ENCODE data around the gene VIPR2. TPM values are rescaled to one million over a fixed set of nuclear protein-coding genes. Genes with fewer than 3 reads are reported as not detected.
"Not testable (repeated sequence)": the region's sequence is repeated elsewhere in the genome, so short reads cannot be mapped to it uniquely, and the experiment has no call there.

Gene VIPR2
- total and polyA plus RNA-seq, 2 donors from 2014 or later = 0.91 to 1.3 TPM

GRCh38 chr7:159169391-159169790 lies 24.7 kb upstream of the VIPR2 start:
- DNase-seq = no peak
- intact Hi-C loops (cut with DNase I) = no loop called here
- TF ChIP-seq, protein P1, sequence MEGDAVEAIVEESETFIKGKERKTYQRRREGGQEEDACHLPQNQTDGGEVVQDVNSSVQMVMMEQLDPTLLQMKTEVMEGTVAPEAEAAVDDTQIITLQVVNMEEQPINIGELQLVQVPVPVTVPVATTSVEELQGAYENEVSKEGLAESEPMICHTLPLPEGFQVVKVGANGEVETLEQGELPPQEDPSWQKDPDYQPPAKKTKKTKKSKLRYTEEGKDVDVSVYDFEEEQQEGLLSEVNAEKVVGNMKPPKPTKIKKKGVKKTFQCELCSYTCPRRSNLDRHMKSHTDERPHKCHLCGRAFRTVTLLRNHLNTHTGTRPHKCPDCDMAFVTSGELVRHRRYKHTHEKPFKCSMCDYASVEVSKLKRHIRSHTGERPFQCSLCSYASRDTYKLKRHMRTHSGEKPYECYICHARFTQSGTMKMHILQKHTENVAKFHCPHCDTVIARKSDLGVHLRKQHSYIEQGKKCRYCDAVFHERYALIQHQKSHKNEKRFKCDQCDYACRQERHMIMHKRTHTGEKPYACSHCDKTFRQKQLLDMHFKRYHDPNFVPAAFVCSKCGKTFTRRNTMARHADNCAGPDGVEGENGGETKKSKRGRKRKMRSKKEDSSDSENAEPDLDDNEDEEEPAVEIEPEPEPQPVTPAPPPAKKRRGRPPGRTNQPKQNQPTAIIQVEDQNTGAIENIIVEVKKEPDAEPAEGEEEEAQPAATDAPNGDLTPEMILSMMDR (IDR thresholded peaks at IDR 0.05; ENCODE audit: borderline replicate concordance, extremely low read depth, insufficient read depth) = no peak
- H3K9ac ChIP-seq (ENCODE audit: low read length in 3 of 3) = no peak overlapping the region
- H3K9me3 ChIP-seq (ENCODE audit: control insufficient read depth in 2 of 3, insufficient read depth in 1 of 3, low read length in 3 of 3) = peaks cover 0 to 7% (median 5%) of the 10 kb centered on the region in 3 donors
- no peak overlapping the region for H3K27ac ChIP-seq (ENCODE audit: low read depth in 2 of 2, low read length in 2 of 2)
- no peaks in the 10 kb centered on the region for H3K27me3 ChIP-seq (ENCODE audit: control insufficient read depth, insufficient read depth, low read length)
- H3K36me3 ChIP-seq (ENCODE audit: control insufficient read depth in 2 of 3, insufficient read depth in 3 of 3, low read length in 3 of 3) = no peaks in the 10 kb centered on the region
- no peak for FAIRE-seq
- no peak overlapping the region for H3K4me3 ChIP-seq (ENCODE audit: low read length in 3 of 3)
- H3K4me1 ChIP-seq (ENCODE audit: control insufficient read depth in 2 of 3, insufficient read depth in 2 of 3, low read depth in 1 of 3, low read length in 3 of 3) = no peaks in the 10 kb centered on the region

- DNase-seq = no peak
- H3K9ac ChIP-seq (ENCODE audit: low read length in 3 of 3) = no peak overlapping the region
These were observed 22.5 kb upstream of the VIPR2 start for GRCh38 chr7:159167139-159167538.

DNA sequence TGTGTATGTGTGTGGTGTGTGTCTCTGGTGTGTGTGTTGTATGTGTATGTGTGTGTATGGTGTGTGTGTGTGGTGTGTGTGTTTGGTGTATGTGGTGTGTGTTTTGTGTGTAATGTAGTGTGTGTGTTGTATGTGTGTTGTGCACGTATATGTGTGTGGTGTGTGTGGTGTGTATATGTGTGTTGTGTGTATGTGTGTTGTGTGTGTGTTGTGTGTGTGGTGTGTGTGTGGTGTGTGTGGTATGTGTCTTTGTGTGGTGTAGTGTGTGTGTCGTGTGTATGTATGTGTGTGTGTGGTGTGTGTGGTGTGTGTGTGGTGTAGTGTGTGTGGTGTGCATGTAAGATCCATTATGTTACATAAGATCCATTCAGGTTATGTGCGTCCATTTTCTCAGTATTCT lies 21.9 kb upstream of the VIPR2 start:
- intact Hi-C loops (cut with DNase I) = no loop called here
- Histone ChIP-seq H3K4me3 (ENCODE audit: low read length in 3 of 3) (peak overlapping the region in 1 of 3 donors; percentile 7), H3K27me3 (ENCODE audit: control insufficient read depth, insufficient read depth, low read length) (no peaks in the 10 kb centered on the region), H3K9me3 (ENCODE audit: control insufficient read depth in 2 of 3, insufficient read depth in 1 of 3, low read length in 3 of 3) (peaks cover 0 to 7% (median 5%) of the 10 kb centered on the region in 3 donors), H3K27ac (ENCODE audit: low read depth in 2 of 2, low read length in 2 of 2) (no peak overlapping the region), H3K9ac (ENCODE audit: low read length in 3 of 3) (no peak overlapping the region), H3K36me3 (ENCODE audit: control insufficient read depth in 2 of 3, insufficient read depth in 3 of 3, low read length in 3 of 3) (no peaks in the 10 kb centered on the region), H3K4me1 (ENCODE audit: control insufficient read depth in 2 of 3, insufficient read depth in 2 of 3, low read depth in 1 of 3, low read length in 3 of 3) (no peaks in the 10 kb centered on the region)
- DNase-seq (no peak), FAIRE-seq (no peak)
- TF ChIP-seq, protein P1 (IDR thresholded peaks at IDR 0.05; ENCODE audit: borderline replicate concordance, extremely low read depth, insufficient read depth) = no peak

More at GRCh38 chr7:159167139-159167538, 22.5 kb upstream of the VIPR2 start:
- Histone ChIP-seq H3K4me1 (ENCODE audit: control insufficient read depth in 2 of 3, insufficient read depth in 2 of 3, low read depth in 1 of 3, low read length in 3 of 3) (no peaks in the 10 kb centered on the region), H3K9me3 (ENCODE audit: control insufficient read depth in 2 of 3, insufficient read depth in 1 of 3, low read length in 3 of 3) (peaks cover 0 to 7% (median 5%) of the 10 kb centered on the region in 3 donors), H3K4me3 (ENCODE audit: low read length in 3 of 3) (no peak overlapping the region), H3K27ac (ENCODE audit: low read depth in 2 of 2, low read length in 2 of 2) (no peak overlapping the region), H3K27me3 (ENCODE audit: control insufficient read depth, insufficient read depth, low read length) (no peaks in the 10 kb centered on the region), H3K36me3 (ENCODE audit: control insufficient read depth in 2 of 3, insufficient read depth in 3 of 3, low read length in 3 of 3) (no peaks in the 10 kb centered on the region)
- intact Hi-C loops (cut with DNase I) = no loop called here
- TF ChIP-seq, protein P1 (IDR thresholded peaks at IDR 0.05; ENCODE audit: borderline replicate concordance, extremely low read depth, insufficient read depth) = no peak
- no peak for FAIRE-seq

DNA sequence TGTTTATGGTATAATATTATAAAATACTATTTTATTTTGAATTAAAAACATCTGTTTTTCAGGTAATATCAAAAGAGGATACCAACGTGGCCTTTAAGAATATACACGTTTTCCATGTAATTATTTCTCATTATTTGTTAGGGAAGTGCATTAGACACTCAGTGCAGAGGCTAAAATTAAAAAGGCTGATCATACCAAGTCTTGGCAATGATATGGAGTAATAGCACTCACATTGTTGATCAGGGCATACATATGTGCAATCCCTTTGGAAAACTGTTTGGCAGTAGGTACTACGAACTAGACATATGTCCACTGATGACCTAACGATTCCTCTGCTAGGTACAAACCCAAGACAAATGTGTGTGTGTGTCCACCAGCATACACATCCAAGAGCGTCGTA lies 20.7 kb upstream of the VIPR2 start:
- Histone ChIP-seq H3K9me3 (ENCODE audit: control insufficient read depth in 2 of 3, insufficient read depth in 1 of 3, low read length in 3 of 3) (peaks cover 0 to 7% (median 5%) of the 10 kb centered on the region in 3 donors), H3K27ac (ENCODE audit: low read depth in 2 of 2, low read length in 2 of 2) (no peak overlapping the region), H3K4me1 (ENCODE audit: control insufficient read depth in 2 of 3, insufficient read depth in 2 of 3, low read depth in 1 of 3, low read length in 3 of 3) (no peaks in the 10 kb centered on the region), H3K36me3 (ENCODE audit: control insufficient read depth in 2 of 3, insufficient read depth in 3 of 3, low read length in 3 of 3) (no peaks in the 10 kb centered on the region), H3K9ac (ENCODE audit: low read length in 3 of 3) (no peak overlapping the region), H3K27me3 (ENCODE audit: control insufficient read depth, insufficient read depth, low read length) (no peaks in the 10 kb centered on the region), H3K4me3 (ENCODE audit: low read length in 3 of 3) (no peak overlapping the region)
- no peak for DNase-seq
- no peak for FAIRE-seq
- TF ChIP-seq, protein P1 (IDR thresholded peaks at IDR 0.05; ENCODE audit: borderline replicate concordance, extremely low read depth, insufficient read depth) = no peak
- intact Hi-C loops (cut with DNase I) = no loop called here

- FAIRE-seq; H3K27ac ChIP-seq (ENCODE audit: low read depth in 2 of 2, low read length in 2 of 2); intact Hi-C loops (cut with DNase I); H3K36me3 ChIP-seq (ENCODE audit: control insufficient read depth in 2 of 3, insufficient read depth in 3 of 3, low read length in 3 of 3); H3K4me3 ChIP-seq (ENCODE audit: low read length in 3 of 3); H3K9ac ChIP-seq (ENCODE audit: low read length in 3 of 3); DNase-seq; H3K4me1 ChIP-seq (ENCODE audit: control insufficient read depth in 2 of 3, insufficient read depth in 2 of 3, low read depth in 1 of 3, low read length in 3 of 3); H3K9me3 ChIP-seq (ENCODE audit: control insufficient read depth in 2 of 3, insufficient read depth in 1 of 3, low read length in 3 of 3); H3K27me3 ChIP-seq (ENCODE audit: control insufficient read depth, insufficient read depth, low read length): not testable (repeated sequence)
These were observed 19.1 kb upstream of the VIPR2 start for GRCh38 chr7:159163703-159164301.

All from kidney (tissue), 14 donors.